GM23248 (cell line): ENCODE data around the gene WWOX. TPM values are rescaled to one million over a fixed set of nuclear protein-coding genes. Genes with fewer than 3 reads are reported as not detected.

Experiments
- DNase-seq: peaks from one replicate; pipeline ENCODE4 v3.0.0-alpha.2; 2015
- H2AFZ ChIP-seq: fragments of 200-600 bp; sonication (generic); 2 replicates; pipeline ENCODE4 v1.6.1; 2016; ENCODE audit warnings: antibody characterized with exemption
- H3F3A ChIP-seq: fragments of 200-600 bp; sonication (generic); 2 replicates; pipeline ENCODE4 v1.6.1; 2016; ENCODE audit warnings: mild to moderate bottlenecking, antibody characterized with exemption, mixed run types; ENCODE audit not compliant: insufficient read depth
- H3K27ac ChIP-seq: fragments of 200-600 bp; sonication (generic); 2 replicates; pipeline ENCODE4 v1.5.1; 2016; ENCODE audit warnings: mild to moderate bottlenecking
- H3K27me3 ChIP-seq: fragments of 200-600 bp; sonication (generic); replicated peaks from 2 replicates; pipeline ENCODE4 v1.6.1; 2016; ENCODE audit warnings: mild to moderate bottlenecking; ENCODE audit not compliant: insufficient read depth
- H3K36me3 ChIP-seq: fragments of 200-600 bp; sonication (generic); 2 replicates; pipeline ENCODE4 v1.6.1; 2016; ENCODE audit warnings: low read depth, mild to moderate bottlenecking
- H3K4me1 ChIP-seq: fragments of 200-600 bp; sonication (generic); 2 replicates; pipeline ENCODE4 v1.6.1; 2016; ENCODE audit warnings: mild to moderate bottlenecking; ENCODE audit not compliant: insufficient read depth
- H3K4me2 ChIP-seq: fragments of 200-600 bp; sonication (generic); one replicate; pipeline ENCODE4 v1.6.1; 2016; ENCODE audit warnings: mild to moderate bottlenecking; ENCODE audit not compliant: unreplicated experiment
- H3K4me3 ChIP-seq: fragments of 200-600 bp; sonication (generic); 2 replicates; pipeline ENCODE4 v1.5.1; 2016; ENCODE audit warnings: mild to moderate bottlenecking
- H3K79me2 ChIP-seq: fragments of 200-600 bp; sonication (generic); 2 replicates; pipeline ENCODE4 v1.6.1; 2016; ENCODE audit warnings: mild to moderate bottlenecking; ENCODE audit not compliant: insufficient read depth
- H3K9ac ChIP-seq: fragments of 200-600 bp; sonication (generic); 2 replicates; pipeline ENCODE4 v1.6.1; 2016; ENCODE audit warnings: mild to moderate bottlenecking
- H3K9me2 ChIP-seq: fragments of 200-600 bp; sonication (generic); 2 replicates; pipeline ENCODE4 v1.6.1; 2016; ENCODE audit warnings: mixed run types, mild to moderate bottlenecking, moderate library complexity; ENCODE audit not compliant: insufficient read depth
- H3K9me3 ChIP-seq: fragments of 200-600 bp; sonication (generic); one replicate; pipeline ENCODE4 v1.6.1; 2017; ENCODE audit warnings: low read depth
- H4K20me1 ChIP-seq: fragments of 200-600 bp; sonication (generic); 2 replicates; pipeline ENCODE4 v1.6.0; 2016; ENCODE audit not compliant: insufficient read depth
- EZH2 ChIP-seq: fragments of 200-600 bp; sonication (generic); IDR thresholded peaks from 2 replicates; pipeline ENCODE4 v1.6.1; 2018; ENCODE audit warnings: antibody characterized with exemption, mild to moderate bottlenecking; ENCODE audit not compliant: insufficient read depth, poor library complexity, severe bottlenecking
- EZH2phosphoT487 ChIP-seq: fragments of 200-600 bp; sonication (generic); IDR thresholded peaks from 2 replicates; pipeline ENCODE4 v1.6.1; 2018; ENCODE audit warnings: antibody characterized with exemption, moderate library complexity, mild to moderate bottlenecking, low read depth; ENCODE audit not compliant: insufficient read depth
- WGBS, 2 experiments: methylation state at CpG; one replicate each; pipeline ENCODE4 v1.1.6; 2015 to 2017; ENCODE audit warnings: low lambda C conversion rate in 2 of 2, low coverage in 1 of 2; ENCODE audit errors: missing lambda C conversion rate in 2 of 2; 5-methylcytosine and 5-hydroxymethylcytosine counted together
- in situ Hi-C: fragments of 300-500 bp; cut with MboI; formaldehyde crosslinking; loops from 2 replicates; pipeline ENCODE4 v1.15.0; 2020
- polyA plus RNA-seq: library from polyadenylated mRNA; unstranded; fragments of >200 nt; fragmentation: Nextera tagmentation; extraction: Ambion mirVana; gene quantifications from 2 replicates; pipeline ENCODE4 v1.2.1, GENCODE V29; 2016
- total RNA-seq: library from RNA; depleted of rRNA; stranded (reverse); fragments of >200 nt; shearing (Covaris generic); gene quantifications from 2 replicates; pipeline ENCODE4 v1.2.3, GENCODE V29; 2014

The WWOX gene
- total and polyA plus RNA-seq, 2 experiments from 2014 or later: 4.5 to 6.6 TPM

GRCh38 chr16:78519896-78520295, 420.4 kb downstream of the WWOX start:
- Histone ChIP-seq H3K4me1 (no peaks in the 10 kb centered on the region), H3K4me3 (no peak overlapping the region), H4K20me1 (no peaks in the 10 kb centered on the region), H3K9me3 (no peaks in the 10 kb centered on the region), H3K4me2 (no peak overlapping the region), H3F3A (no peaks in the 10 kb centered on the region), H3K36me3 (no peaks in the 10 kb centered on the region), H3K9ac (no peak overlapping the region), H3K79me2 (no peaks in the 10 kb centered on the region), H3K9me2 (no peaks in the 10 kb centered on the region), H2AFZ (no peak overlapping the region), H3K27ac (no peak overlapping the region), H3K27me3 (no peaks in the 10 kb centered on the region)
- DNase-seq: no peak
- 49 to 53% methylated on average over 8 of the region's 8 CpGs for WGBS, 2 experiments
- TF ChIP-seq EZH2 (no peak), EZH2phosphoT487 (no peak)
- in situ Hi-C loops: no loop called here

- in situ Hi-C loops: no loop called here
- H3K79me2 ChIP-seq: no peaks in the 10 kb centered on the region
- no peaks in the 10 kb centered on the region for H3K9me2 ChIP-seq
- H3K4me1 ChIP-seq: no peaks in the 10 kb centered on the region
- no peak overlapping the region for H3K27ac ChIP-seq
- H3K36me3 ChIP-seq: no peaks in the 10 kb centered on the region
- H3K27me3 ChIP-seq: no peaks in the 10 kb centered on the region
- WGBS, 2 experiments: 28 to 56% methylated on average over 5 of the region's 5 CpGs
- no peak overlapping the region for H2AFZ ChIP-seq
- H3K4me2 ChIP-seq: no peak overlapping the region
- no peak for TF ChIP-seq EZH2phosphoT487
- TF ChIP-seq EZH2: no peak
- H3K9me3 ChIP-seq: no peaks in the 10 kb centered on the region
- H4K20me1 ChIP-seq: no peaks in the 10 kb centered on the region
- no peaks in the 10 kb centered on the region for H3F3A ChIP-seq
- no peak for DNase-seq
- no peak overlapping the region for H3K9ac ChIP-seq
- H3K4me3 ChIP-seq: no peak overlapping the region
Measured at GRCh38 chr16:78520470-78520869, 421.0 kb downstream of the WWOX start.

GRCh38 chr16:78522327-78522726, 422.9 kb downstream of the WWOX start:
- no peak overlapping the region for H2AFZ ChIP-seq
- in situ Hi-C loops: no loop called here
- no peaks in the 10 kb centered on the region for H3K79me2 ChIP-seq
- no peaks in the 10 kb centered on the region for H3F3A ChIP-seq
- TF ChIP-seq EZH2phosphoT487 (no peak), EZH2 (no peak)
- H4K20me1 ChIP-seq: no peaks in the 10 kb centered on the region
- 55 to 65% methylated on average over 5 of the region's 5 CpGs for WGBS, 2 experiments
- H3K9ac ChIP-seq: no peak overlapping the region
- no peak overlapping the region for H3K4me3 ChIP-seq
- no peaks in the 10 kb centered on the region for H3K27me3 ChIP-seq
- no peaks in the 10 kb centered on the region for H3K4me1 ChIP-seq
- H3K9me3 ChIP-seq: no peaks in the 10 kb centered on the region
- DNase-seq: no peak
- no peaks in the 10 kb centered on the region for H3K9me2 ChIP-seq
- no peak overlapping the region for H3K27ac ChIP-seq
- no peak overlapping the region for H3K4me2 ChIP-seq
- H3K36me3 ChIP-seq: no peaks in the 10 kb centered on the region

- no peak overlapping the region for H2AFZ ChIP-seq
- 71 to 78% methylated on average over 9 of the region's 9 CpGs for WGBS, 2 experiments
- H4K20me1 ChIP-seq: no peaks in the 10 kb centered on the region
- H3K27me3 ChIP-seq: no peaks in the 10 kb centered on the region
- DNase-seq: no peak
- H3K9ac ChIP-seq: no peak overlapping the region
- H3K79me2 ChIP-seq: no peaks in the 10 kb centered on the region
- no peaks in the 10 kb centered on the region for H3K9me2 ChIP-seq
- no peaks in the 10 kb centered on the region for H3F3A ChIP-seq
- H3K27ac ChIP-seq: no peak overlapping the region
- H3K4me2 ChIP-seq: no peak overlapping the region
- no peaks in the 10 kb centered on the region for H3K36me3 ChIP-seq
- no peak for TF ChIP-seq EZH2phosphoT487
- TF ChIP-seq EZH2: no peak
- H3K4me1 ChIP-seq: no peaks in the 10 kb centered on the region
- H3K4me3 ChIP-seq: no peak overlapping the region
- in situ Hi-C loops: no loop called here
- H3K9me3 ChIP-seq: no peaks in the 10 kb centered on the region
Measured at GRCh38 chr16:78523212-78523985, 423.9 kb downstream of the WWOX start.
